ENCODE data around the gene MCAT.
"Not testable (repeated sequence)": the region's sequence is repeated elsewhere in the genome, so short reads cannot be mapped to it uniquely, and the experiment has no call there.

MCAT gene

GRCh38 chr22:43126501-43127165 is 16.6 kb downstream of the MCAT start:
- no peak for DNase-seq (ENCODE audit: low read depth)

GRCh38 chr22:43118953-43119458 is 24.2 kb downstream of the MCAT start:
- no peak for DNase-seq (ENCODE audit: low read depth)

GRCh38 chr22:43118024-43118849 is 25.0 kb downstream of the MCAT start:
- DNase-seq (ENCODE audit: low read depth) = no peak

- DNase-seq (ENCODE audit: low read depth) = no peak
Observed at GRCh38 chr22:43116932-43117331, 26.3 kb downstream of the MCAT start.

- DNase-seq (ENCODE audit: low read depth) = no peak
Observed at GRCh38 chr22:43114958-43115357, 28.2 kb downstream of the MCAT start.

GRCh38 chr22:43113526-43114251 is 29.5 kb downstream of the MCAT start:
- DNase-seq (ENCODE audit: low read depth) = no peak

GRCh38 chr22:43110927-43111623 is 32.1 kb downstream of the MCAT start:
- DNase-seq (ENCODE audit: low read depth) = peak; percentile 21

GRCh38 chr22:43110444-43110926 is 32.7 kb downstream of the MCAT start, which contains the start of gene BIK:
BIK (plus strand) TSS chr22:43110750; CDS start chr22:43124023, 13,273 bp downstream.
- peak; percentile 16 for DNase-seq (ENCODE audit: low read depth)

- no peak for DNase-seq (ENCODE audit: low read depth)
Observed at GRCh38 chr22:43109921-43110443, 33.2 kb downstream of the MCAT start.

- DNase-seq (ENCODE audit: low read depth) = no peak
Observed at GRCh38 chr22:43109511-43109910, 33.7 kb downstream of the MCAT start.

GRCh38 chr22:43106302-43106701 is 36.9 kb downstream of the MCAT start:
- no peak for DNase-seq (ENCODE audit: low read depth)

GRCh38 chr22:43104950-43105349 is 38.2 kb downstream of the MCAT start:
- not testable (repeated sequence) for DNase-seq (ENCODE audit: low read depth)

GRCh38 chr22:43104056-43104625 is 39.1 kb downstream of the MCAT start:
- DNase-seq (ENCODE audit: low read depth) = not testable (repeated sequence)

- DNase-seq (ENCODE audit: low read depth) = no peak
Observed at GRCh38 chr22:43101306-43101705, 41.9 kb downstream of the MCAT start.

GRCh38 chr22:43100225-43100624 is 43.0 kb downstream of the MCAT start:
- DNase-seq (ENCODE audit: low read depth) = no peak

- no peak for DNase-seq (ENCODE audit: low read depth)
Observed at GRCh38 chr22:43099095-43099494, 44.1 kb downstream of the MCAT start.

- DNase-seq (ENCODE audit: low read depth) = no peak
Observed at GRCh38 chr22:43098356-43098755, 44.8 kb downstream of the MCAT start.

- no peak for DNase-seq (ENCODE audit: low read depth)
Observed at GRCh38 chr22:43096420-43096819, 46.8 kb downstream of the MCAT start.

- DNase-seq (ENCODE audit: low read depth) = no peak
Observed at GRCh38 chr22:43094551-43094950, 48.6 kb downstream of the MCAT start.

GRCh38 chr22:43094085-43094484 is 49.1 kb downstream of the MCAT start:
- no peak for DNase-seq (ENCODE audit: low read depth)

- DNase-seq (ENCODE audit: low read depth) = no peak
Observed at GRCh38 chr22:43092085-43092484, 51.1 kb downstream of the MCAT start.
